GM19372 (cell line): Measurements from ENCODE around the gene PPT2.
"Not testable (repeated sequence)": the region's sequence is repeated elsewhere in the genome, so short reads cannot be mapped to it uniquely, and the experiment has no call there.

Source experiments
- ATAC-seq: cut with Tn5 transposase; IDR thresholded peaks from one replicate; pipeline ENCODE4 v1.9.1; 2021; ENCODE audit warnings: mild to moderate bottlenecking, low read depth, moderate library complexity; ENCODE audit not compliant: unreplicated experiment

PPT2 gene

DNA sequence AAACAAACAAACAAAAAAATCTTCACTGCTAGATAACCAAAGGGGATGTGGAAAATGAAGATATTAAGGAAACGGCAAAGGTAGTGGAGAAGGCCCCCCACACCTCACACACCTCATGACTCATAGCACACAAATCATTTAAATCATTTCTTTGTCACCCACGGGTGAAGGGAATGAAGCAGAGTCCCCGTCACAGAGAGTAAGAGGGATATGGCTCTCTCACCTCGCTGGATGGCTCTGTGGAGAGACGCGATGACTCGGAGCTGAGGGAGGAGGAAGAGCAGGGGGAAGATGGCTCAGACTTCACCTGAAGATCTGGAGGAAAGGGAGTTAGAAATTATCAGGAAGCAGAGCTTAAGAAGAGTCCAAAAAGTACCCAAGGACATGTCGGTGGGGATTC lies 27.1 kb upstream of the PPT2 start:
- no peak for ATAC-seq

DNA sequence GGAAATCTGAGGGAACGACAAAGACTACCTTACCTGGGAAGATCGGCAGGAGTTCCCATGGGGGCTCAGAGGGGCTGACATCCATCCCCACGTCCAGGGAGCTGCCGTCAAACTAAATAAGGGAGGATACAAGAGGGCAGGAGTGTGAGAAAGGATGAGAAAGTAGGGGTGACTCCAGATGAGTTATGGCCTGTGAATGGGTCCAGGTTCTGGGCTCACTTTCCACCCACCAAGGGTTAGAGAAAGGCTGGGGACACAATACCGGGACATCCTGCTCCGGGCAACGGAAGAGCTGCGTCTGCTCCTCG lies 26.6 kb upstream of the PPT2 start:
- ATAC-seq, result no peak

DNA sequence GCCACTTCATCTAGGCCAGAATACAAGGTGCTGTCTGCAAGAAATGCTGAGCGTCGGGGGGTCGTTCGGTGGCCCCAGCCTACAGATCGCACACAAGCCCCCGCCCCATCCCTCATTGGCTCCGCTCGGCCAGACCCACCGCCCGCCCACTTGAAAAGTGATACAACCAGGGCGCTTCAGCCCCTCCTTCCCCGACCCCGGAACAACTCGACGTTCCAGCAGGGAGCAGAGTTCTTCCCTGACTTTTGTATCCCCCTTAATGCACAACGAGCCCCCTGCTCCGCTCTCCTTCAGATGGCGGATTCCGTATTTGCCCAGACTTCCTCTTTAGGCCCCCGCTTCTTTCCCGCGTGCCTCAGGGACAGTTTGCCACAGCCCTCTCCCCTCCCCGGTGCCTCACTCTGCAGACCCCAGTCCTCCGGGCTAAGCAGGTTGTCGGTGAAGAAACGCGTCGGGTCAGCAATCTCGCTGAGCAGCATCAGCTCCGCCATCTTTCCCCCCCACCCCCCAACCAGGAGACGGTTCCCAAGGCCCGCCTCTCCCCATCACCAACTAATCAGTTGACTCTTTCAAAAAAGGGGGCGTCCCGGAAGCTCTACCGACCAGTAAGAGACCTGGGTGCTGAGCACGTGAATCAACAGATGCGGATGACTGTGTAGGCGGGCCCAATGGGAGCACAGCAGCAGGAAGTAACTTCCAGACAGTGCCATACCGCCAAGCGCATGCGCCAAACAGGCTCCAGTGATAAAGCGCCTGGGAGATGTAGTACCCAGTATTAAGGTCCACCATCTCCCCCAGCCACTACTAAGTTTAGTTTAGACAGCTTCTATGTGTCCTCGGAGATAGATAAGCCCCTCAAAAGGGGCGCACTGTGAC lies 26.0 kb upstream of the PPT2 start, which contains the start of gene ATF6B:
Gene ATF6B (minus strand): TSS at position 530 of the 876 bp plus-strand sequence. CDS start 39 bp downstream, at position 491.
- peak; percentile 85 for ATAC-seq

DNA sequence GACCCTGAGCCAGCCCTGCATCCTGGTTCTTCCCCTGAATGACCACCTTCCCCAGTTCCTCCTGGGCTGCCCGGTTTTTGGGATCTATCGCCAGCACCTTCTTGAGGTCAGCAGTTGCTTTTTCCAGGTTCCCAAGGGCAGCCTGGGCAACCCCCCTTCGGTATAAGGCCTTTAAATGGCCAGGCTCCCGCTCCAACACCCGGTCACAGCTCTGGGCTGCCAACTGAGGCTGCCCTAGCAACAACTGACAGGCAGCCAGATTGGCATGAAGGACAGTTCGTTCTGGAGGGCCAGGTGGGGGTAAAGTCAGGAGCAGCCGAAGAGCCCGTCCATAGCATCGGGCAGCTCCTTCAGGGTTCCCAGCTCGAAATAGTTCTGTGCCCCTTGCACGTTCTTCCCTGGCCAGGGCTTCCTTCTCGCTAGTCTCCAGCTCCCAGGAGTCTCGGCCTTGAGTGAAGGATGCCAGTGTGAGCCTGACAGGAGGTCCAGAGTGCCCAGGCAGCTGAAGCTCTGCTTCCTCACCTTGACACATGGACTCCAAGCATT lies 25.1 kb upstream of the PPT2 start:
- no peak for ATAC-seq

DNA sequence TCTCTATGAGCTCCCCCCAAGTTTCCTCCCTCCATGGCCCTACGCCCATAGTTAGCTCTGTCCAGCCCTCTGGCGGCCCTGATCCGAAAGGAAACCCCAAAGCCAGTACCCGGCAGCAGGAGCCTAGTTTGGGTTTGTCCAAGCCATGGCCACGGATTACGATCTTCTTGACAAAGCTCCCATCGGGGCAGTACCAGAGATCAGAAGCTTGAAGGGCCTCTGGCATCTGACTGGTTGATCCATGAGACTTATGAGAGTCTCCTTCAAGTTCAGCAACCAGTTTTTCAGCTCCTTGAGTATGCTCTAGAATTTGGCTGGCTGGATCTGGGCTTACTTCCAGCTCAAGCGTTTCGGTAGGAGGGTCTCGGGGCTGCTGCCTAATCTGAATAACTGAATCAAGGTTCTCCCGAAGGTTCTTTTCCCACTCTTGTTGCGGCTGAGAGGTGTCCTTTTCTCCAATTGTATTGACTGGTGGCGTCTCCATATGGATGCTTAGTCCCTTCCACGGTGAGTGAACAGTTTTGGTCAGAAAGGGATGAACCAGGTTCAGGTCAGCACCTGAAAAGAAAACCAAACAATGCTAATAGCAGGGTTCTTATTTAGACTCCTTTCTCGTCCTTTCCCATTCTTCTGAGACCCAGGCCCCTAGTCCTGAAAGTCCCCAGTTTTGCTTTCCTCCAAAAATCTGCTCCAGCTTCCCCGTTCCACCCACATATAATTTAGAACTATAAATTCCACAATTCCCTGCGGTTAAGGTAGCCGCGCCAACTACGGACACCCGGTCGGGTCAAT lies 24.4 kb upstream of the PPT2 start:
- no peak for ATAC-seq

DNA sequence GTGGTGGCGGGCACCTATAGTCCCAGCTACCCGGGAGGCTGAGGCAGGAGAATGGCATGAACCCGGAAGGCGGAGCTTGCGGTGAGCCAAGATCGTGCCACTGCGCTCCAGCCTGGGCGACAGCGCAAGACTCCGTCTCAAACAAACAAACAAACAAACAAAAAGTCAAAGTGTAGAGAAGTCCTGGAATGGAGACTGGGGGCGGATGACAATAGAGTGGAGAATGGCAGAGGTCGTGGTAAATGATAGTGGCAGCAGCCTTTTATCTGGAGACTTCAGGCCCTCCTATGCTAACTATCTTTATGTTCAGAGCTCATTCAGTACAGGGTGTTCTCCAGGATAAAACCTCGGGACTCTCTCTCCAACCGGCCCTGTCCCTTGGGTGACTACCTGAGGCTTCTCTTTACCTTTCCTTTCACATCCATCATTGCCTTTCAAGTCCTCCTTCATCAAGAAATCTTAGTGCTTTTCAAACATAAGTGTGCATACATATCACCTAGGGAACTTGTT lies 22.4 kb upstream of the PPT2 start:
- no peak for ATAC-seq

DNA sequence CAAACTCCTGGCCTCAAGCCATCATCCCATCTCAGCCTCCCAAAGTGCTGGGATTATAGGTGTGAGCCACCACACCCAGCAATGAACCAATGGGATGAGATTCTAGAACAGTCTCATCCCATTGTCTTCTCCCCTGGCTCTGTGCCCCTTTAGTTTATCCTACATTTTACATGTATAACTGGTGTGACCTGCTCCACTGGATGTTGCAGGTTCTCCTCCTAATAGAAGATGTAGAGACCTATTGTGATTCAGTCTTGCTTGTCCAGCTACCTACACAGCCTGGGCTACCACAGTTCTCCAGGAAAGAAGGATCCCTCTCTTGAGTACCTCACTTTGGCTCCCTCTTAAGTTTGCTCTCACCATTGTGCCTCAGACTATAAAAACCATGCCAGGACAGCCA lies 21.8 kb upstream of the PPT2 start:
- no peak for ATAC-seq

DNA sequence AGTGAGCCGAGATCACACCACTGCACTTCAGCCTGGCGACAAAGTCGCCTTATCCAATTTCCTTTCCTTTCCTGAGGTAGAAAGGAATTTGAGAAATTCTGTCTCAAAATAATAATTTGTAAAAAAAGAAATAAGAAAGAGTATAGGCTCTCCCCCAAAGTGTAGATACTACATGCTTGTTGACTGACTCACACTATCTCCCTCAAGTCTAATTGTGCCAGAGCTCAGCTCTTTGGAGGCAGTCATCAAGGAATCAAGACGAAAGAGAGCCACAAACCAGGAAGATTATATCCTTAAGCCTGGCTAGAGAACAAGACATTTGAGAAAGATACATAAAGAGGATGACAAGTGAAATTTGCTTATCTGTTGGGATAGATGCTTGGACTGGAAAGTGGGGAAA lies 20.2 kb upstream of the PPT2 start:
- no peak for ATAC-seq

DNA sequence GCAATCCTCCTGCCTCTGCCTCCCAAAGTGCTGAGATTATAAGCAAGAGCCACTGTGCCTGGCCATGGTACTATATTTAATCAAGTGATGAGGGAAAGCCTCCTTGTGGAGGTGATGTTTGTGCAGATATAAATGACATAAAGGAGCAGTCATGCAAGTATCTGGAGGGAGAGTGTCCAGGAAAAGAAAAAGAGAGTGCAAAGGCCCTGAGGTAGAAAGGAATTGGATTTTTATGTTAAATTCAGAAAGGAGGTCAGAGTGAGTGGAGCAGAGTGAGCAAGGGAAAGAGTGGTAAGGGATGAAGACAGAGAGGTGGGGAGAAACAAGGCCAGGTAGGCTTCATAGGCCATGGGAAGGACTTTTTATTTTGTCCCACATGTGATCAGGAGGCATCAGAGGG lies 16.5 kb upstream of the PPT2 start:
- no peak for ATAC-seq

DNA sequence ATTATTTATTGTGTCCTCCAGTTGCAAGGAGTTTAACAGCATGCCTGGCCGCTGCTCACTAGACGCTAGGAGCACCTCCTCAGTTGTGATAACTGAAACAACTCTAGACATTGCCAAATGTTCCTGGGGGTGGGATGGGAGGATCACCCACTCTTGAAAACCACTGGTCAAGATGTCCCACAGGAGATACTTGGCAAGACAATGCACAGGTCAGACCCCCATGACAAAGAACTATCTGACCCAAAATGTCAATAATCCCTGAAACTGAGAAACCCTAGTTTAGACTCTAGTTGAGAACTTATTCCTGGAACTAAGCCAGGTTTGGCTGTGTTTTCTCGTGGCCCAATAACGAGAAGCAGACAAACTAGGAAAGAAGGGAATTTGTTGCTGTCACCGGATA lies 14.4 kb upstream of the PPT2 start:
- ATAC-seq, result no peak

DNA sequence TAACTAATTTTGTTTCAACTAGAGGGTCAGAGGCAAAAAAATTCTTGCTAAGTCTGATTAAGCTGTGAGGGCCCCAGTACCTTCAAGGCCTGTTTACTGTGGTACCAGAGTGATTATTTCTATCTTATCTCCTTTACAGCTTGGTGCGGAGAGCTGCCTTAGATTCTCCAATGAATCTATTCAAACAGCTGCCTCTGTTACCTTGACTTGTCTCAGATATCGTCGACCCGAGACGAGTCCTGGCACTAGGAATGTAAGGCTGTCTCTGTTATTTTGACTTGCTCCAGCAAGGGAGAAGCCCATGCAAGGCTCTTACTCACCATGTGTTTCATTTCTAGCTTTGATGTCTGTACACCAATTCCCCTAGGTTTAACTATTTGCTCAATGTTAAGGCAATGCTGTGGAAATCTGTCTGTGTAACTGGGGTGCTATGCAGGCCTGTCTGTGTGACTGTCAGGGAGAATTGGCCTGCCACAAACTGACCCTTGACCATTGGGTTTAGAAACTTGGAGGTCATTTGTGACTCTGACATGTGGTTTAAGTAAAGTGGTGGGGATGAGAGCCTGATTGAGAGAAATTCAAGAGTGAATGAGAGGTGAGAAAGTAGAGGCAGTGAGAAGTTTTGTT lies 13.4 kb upstream of the PPT2 start:
- ATAC-seq, result no peak

DNA sequence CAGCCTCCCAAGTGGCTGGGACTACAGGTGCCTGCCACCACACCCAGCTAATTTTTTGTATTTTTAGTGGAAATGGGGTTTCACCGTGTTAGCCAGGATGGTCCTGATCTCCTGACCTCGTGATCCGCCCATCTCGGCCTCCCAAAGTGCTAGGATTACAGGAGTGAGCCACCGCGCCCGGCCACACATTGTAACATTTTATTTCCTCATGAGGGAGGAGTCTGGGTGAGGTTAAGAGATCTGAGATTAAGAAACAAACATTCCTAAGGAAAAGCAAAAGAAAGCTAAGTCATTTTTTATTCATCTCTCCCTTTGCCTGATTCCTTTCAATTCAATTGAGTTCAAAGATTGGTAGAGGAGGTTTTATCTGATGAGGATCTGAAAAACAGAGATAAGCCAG lies 9.7 kb upstream of the PPT2 start:
- ATAC-seq, result not testable (repeated sequence)

DNA sequence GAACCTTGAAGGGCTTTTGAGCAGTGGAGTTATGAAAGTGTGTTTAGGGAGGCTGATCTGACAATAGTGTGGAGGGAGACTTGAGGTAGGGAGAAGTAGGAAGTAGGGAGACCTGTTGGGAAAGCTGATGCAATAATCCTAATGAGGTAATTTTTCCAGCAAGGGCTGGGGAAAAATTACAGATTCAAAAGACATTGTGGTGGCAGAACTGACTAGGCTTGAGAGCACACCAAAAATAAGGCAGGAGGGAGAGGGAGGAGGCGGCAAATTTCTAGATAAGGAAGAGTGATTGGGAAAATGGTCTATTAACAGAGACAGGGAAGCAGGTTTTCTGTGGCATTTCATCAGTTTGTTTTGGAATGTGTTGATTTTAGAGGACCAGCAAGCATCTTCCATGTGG lies 7.7 kb upstream of the PPT2 start:
- no peak for ATAC-seq

DNA sequence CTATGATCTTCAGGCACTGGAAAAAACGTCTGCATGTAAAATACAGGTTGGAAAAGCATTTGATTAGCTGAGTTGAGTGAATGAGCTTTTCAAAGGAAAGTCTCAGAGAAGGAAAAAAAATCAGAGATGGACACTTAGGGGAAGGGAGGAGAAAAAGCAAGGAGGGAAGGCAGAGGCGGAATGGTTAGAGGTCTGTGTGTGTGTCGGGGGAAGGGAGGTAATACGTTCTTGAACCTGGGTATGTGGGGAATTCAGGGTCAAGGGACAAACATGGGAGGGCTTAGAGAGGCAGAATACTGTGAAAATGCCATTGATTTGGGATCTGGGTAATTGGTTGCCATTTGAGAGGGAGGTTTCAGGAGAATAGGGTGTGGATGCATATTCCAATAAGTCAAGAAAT lies 7.3 kb upstream of the PPT2 start:
- ATAC-seq, result no peak

DNA sequence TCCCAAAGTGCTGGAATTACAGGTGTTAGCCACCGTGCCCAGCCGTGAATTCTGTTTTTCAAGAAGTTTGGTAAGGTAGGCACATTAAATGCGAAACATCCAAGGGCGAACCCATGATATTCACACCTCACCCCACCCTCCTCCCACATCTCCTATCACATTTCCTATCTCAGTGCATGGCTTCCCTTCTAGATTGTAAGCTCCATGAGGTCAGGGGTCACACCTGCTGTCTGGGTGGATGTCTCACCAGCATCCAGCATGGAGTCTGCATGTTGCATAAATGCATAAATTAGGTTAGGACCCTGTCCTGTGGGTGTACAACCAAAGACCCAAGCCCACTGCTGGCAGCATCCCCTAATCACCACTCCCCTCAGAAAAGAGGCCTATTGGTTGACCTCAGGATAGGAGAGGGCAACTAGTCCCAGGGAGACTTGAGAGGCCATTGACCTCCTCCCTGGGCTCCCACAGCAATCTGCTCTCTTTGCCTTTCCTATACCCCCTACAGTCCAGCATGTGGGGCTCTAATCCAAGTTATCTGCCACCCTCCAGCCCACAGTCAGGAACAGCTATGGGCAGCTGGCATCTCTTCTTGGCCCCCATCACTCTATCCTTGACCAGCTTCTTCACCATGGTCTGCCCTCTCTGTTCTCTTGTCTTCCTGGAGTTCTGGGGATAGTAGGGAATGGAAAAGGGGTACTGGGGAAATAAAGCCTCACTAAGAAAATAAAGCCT lies 6.4 kb upstream of the PPT2 start:
- no peak for ATAC-seq

DNA sequence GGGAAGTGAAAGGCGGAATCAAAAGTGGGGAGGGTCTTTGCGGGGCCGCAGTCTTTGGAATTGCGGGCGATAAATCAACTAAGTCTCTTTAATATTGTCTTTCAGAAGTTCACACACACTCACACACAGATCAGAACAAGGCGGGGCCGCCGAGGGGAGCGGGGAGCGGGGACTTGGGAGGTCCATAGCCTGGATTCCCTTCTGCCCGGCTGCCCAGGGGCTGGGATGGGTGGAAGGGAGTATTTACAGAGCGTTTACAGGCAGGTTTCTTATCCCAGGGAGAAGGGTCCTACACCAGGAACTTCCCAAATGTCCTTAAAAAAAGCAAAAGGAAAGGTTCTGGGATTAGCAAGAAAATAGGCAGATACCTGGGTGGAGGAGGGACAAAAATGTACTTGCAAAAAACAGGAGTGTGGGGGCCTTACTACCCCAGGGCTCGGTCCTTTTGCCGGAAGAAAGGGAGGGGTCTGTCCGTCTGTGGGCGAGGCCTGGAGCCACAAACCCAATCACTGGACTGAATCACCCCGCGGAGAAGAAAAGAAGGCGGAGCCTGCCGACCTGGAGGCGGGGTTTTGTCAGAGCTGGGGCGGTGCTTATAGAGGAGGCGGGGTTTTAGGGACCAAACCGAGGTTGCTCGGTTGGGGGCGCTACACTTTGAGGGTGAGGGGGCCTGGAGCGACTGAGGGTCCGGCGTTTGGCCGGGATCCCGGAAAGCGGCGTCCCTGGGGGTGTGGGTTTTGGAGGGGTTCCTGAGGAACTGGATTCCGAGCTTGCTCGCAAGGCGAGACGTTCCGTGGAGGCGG lies 5.5 kb upstream of the PPT2 start:
- no peak for ATAC-seq

DNA sequence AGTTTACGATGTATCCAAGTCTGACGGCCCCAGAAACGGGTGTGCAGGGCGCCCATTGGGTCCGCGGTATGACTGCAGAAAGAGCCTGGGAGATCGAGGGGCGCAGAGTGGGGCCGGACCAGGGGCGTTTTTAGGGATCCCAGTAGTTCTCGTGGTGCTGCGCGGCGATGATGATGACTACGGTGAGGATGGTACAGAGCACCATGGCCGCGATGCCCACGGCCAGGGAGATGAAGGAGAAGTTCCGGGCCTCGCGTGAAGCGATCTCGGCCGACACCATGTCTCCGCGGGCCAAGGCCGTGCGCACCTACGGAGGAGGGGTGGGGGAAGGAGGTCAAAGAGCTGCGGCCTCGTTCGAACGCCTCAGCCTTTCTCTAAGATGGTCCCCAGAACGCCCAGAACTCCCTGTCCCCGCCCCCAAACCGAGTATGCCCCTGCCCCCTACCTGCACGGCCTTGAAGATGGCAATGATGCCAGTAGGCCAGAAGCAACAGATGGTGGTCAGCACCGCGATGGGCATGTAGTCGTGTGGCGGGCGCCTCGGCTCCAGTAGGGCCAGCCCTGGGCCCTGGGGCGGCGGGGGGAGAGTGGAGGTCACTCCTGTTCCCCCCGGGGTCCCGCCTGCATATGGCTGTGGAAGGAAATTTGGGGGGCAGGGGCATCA lies 4.7 kb upstream of the PPT2 start:
- no peak for ATAC-seq

DNA sequence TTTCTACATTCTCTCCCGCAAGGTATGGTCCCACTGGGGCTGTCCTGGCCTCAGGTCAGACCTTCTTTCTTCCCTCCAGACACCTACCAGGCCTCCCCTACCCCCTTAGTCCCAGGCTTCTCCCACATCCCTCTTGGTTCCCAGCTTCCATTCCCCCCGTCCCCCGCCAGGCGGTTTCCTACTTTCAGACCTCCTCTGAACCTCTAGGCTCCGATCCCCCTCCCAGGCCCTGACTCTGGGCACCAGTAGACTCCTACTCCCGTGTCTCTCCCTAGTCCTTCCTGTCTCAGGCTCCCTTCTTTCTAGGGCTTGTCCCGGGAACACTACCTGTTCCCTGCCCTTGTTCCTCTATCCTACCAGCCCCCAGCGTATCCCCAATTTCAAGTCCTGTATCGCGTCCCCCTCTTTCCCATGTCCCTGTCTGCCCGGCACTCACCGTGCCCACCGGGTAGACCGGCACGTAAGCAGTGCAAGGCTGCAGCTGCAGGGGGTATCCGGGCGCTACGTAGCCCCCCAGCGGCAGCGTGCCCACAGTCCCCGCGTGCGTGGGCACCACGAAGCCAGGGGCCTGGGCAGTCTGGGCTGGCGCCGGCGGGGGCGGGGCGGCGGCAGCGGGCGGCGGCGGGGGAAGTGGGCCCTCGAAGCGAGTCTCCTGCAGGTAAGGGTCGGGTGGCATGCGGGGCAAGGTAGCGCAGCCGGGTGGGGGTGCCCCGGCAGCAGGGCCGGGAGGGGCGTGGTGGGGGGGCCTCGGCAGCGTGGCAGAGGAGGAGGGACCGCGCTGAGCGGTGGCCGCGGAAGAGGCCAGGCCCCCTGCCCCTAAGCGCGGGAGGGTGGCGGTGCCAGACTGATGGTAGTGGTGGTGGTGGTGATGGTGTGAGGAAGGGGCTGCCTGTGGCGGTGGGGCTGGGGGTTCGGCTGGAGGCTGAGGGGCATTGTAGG lies 3.7 kb upstream of the PPT2 start:
- ATAC-seq, result no peak
